ENCODE data around the gene MANBA. TPM values are rescaled to one million over a fixed set of nuclear protein-coding genes. Genes with fewer than 3 reads are reported as not detected.

The MANBA gene
- polyA plus RNA-seq, 2 of the 4 experiments (the other 2 are of a cell fraction): 9.3 to 10.4 TPM

- no peak overlapping the region for H3K4me2 ChIP-seq
- FAIRE-seq (no peak), DNase-seq (ENCODE audit: low read depth in 1 of 2, low spot score in 1 of 2) (no peak), ATAC-seq (no peak)
- H3K27ac ChIP-seq: no peak overlapping the region
- H3K4me3 ChIP-seq: no peak overlapping the region
- 87% methylated on average over 1 of the region's 1 CpG for WGBS (ENCODE audit: missing lambda C conversion rate)
- no peaks in the 10 kb centered on the region for H3K9me3 ChIP-seq
- CTCF ChIA-PET: no interaction called here
- POLR2A ChIA-PET: no interaction called here
- H3K4me1 ChIP-seq: no peaks in the 10 kb centered on the region
- no peak for TF ChIP-seq BHLHE40 (IDR thresholded peaks at IDR 0.05; ENCODE audit: low read depth, low read length)
- TF ChIP-seq FOSB (CRISPR knock-in tag; IDR thresholded peaks at IDR 0.05): no peak
- TF ChIP-seq CBX8 (IDR thresholded peaks at IDR 0.05): no peak
- no peak for TF ChIP-seq FOXS1 (CRISPR knock-in tag; IDR thresholded peaks at IDR 0.05)
- TF ChIP-seq JUN (IDR thresholded peaks at IDR 0.05): no peak
- no peak for TF ChIP-seq ZNF302 (CRISPR knock-in tag; IDR thresholded peaks at IDR 0.05)
- TF ChIP-seq EHMT2 (IDR thresholded peaks at IDR 0.05; ENCODE audit: low read depth): no peak
These were observed 93.8 kb downstream of the MANBA start for GRCh38 chr4:102667001-102667400.

- Histone ChIP-seq H3K4me3 (no peak overlapping the region), H3K4me1 (no peaks in the 10 kb centered on the region), H3K9me3 (no peaks in the 10 kb centered on the region), H3K4me2 (no peak overlapping the region), H3K27ac (no peak overlapping the region)
- ATAC-seq (no peak), DNase-seq (ENCODE audit: low read depth in 1 of 2, low spot score in 1 of 2) (no peak), FAIRE-seq (no peak)
- CTCF ChIA-PET: no interaction called here
- TF ChIP-seq HOXA7 (CRISPR knock-in tag; IDR thresholded peaks at IDR 0.05) (no peak), USF2 (IDR thresholded peaks at IDR 0.05) (no peak), MAZ (IDR thresholded peaks at IDR 0.05; ENCODE audit: borderline replicate concordance, low read depth, low read length) (no peak), CHD2 (IDR thresholded peaks at IDR 0.05; ENCODE audit: low read length, partially characterized antibody) (no peak), FOSL2 (IDR thresholded peaks at IDR 0.05) (no peak), FOSL2 (CRISPR knock-in tag; IDR thresholded peaks at IDR 0.05) (no peak), E2F6 (IDR thresholded peaks at IDR 0.05; ENCODE audit: borderline replicate concordance, low read depth) (no peak)
- 88% methylated on average over 3 of the region's 3 CpGs for WGBS (ENCODE audit: missing lambda C conversion rate)
- POLR2A ChIA-PET: no interaction called here
These were observed 95.2 kb downstream of the MANBA start for GRCh38 chr4:102665527-102665926.

GRCh38 chr4:102663073-102663472 is 97.7 kb downstream of the MANBA start:
- ATAC-seq (no peak), DNase-seq (ENCODE audit: low read depth in 1 of 2, low spot score in 1 of 2) (no peak)

GRCh38 chr4:102657206-102657605 is 103.6 kb downstream of the MANBA start:
- POLR2A ChIA-PET: no interaction called here
- H3K9me3 ChIP-seq: no peaks in the 10 kb centered on the region
- H3K27ac ChIP-seq: no peak overlapping the region
- DNase-seq (ENCODE audit: low read depth in 1 of 2, low spot score in 1 of 2) (no peak), ATAC-seq (no peak), FAIRE-seq (no peak)
- CTCF ChIA-PET: no interaction called here
- 87% methylated on average over 4 of the region's 5 CpGs for WGBS (ENCODE audit: missing lambda C conversion rate)
- H3K4me2 ChIP-seq: no peak overlapping the region
- no peak overlapping the region for H3K4me3 ChIP-seq
- H3K4me1 ChIP-seq: no peaks in the 10 kb centered on the region
- no peak for TF ChIP-seq HEYL (CRISPR knock-in tag; IDR thresholded peaks at IDR 0.05)
- no peak for TF ChIP-seq HOXB13 (CRISPR knock-in tag; IDR thresholded peaks at IDR 0.05; ENCODE audit: low read depth)
- no peak for TF ChIP-seq CBX2 (IDR thresholded peaks at IDR 0.05; ENCODE audit: borderline replicate concordance, low read depth)
- no peak for TF ChIP-seq RARB (CRISPR knock-in tag; IDR thresholded peaks at IDR 0.05)
- no peak for TF ChIP-seq ELK1 (IDR thresholded peaks at IDR 0.05; ENCODE audit: low read depth, low read length)
- TF ChIP-seq EHF (CRISPR knock-in tag; IDR thresholded peaks at IDR 0.05): no peak
- no peak for TF ChIP-seq SMC3 (IDR thresholded peaks at IDR 0.05)
- TF ChIP-seq BHLHE40 (IDR thresholded peaks at IDR 0.05; ENCODE audit: low read depth, low read length): no peak
- no peak for TF ChIP-seq JUN (IDR thresholded peaks at IDR 0.05)

More at GRCh38 chr4:102663073-102663472, 97.7 kb downstream of the MANBA start:
- no peaks in the 10 kb centered on the region for H3K9me3 ChIP-seq
- 95% methylated on average over 1 of the region's 1 CpG for WGBS (ENCODE audit: missing lambda C conversion rate)
- no peak for FAIRE-seq
- CTCF ChIA-PET: no interaction called here
- H3K4me3 ChIP-seq: no peak overlapping the region
- H3K4me1 ChIP-seq: no peaks in the 10 kb centered on the region
- TF ChIP-seq JUNB (IDR thresholded peaks at IDR 0.05) (no peak), JUN (IDR thresholded peaks at IDR 0.05) (no peak), CBX8 (IDR thresholded peaks at IDR 0.05) (no peak)
- no peak overlapping the region for H3K4me2 ChIP-seq
- POLR2A ChIA-PET: no interaction called here
- no peak overlapping the region for H3K27ac ChIP-seq

All from A549 (cell line).